IPS DF 6.9 (cell line): Measurements from ENCODE around the gene DDX31.
"Not testable (repeated sequence)": the region's sequence is repeated elsewhere in the genome, so short reads cannot be mapped to it uniquely, and the experiment has no call there.

Source experiments
- DNase-seq: peaks from one replicate; pipeline ENCODE4 v3.0.0-alpha.2; 2013; ENCODE audit warnings: low read depth, low spot score
- H3K27ac ChIP-seq: one replicate; pipeline ENCODE4 v1.5.1; 2013; ENCODE audit warnings: low read length, control low read depth
- H3K27me3 ChIP-seq: 2 replicates; pipeline ENCODE4 v1.6.1; 2013; ENCODE audit warnings: mild to moderate bottlenecking, low read length; ENCODE audit not compliant: control insufficient read depth, insufficient read depth
- H3K36me3 ChIP-seq: 2 replicates; pipeline ENCODE4 v1.6.1; 2013; ENCODE audit warnings: low read length; ENCODE audit not compliant: control insufficient read depth, insufficient read depth
- H3K4me1 ChIP-seq: 2 replicates; pipeline ENCODE4 v1.6.1; 2013; ENCODE audit warnings: low read length; ENCODE audit not compliant: control insufficient read depth, insufficient read depth
- H3K4me3 ChIP-seq: 2 replicates; pipeline ENCODE4 v1.5.1; 2013; ENCODE audit warnings: mild to moderate bottlenecking, low read length
- H3K9me3 ChIP-seq: 2 replicates; pipeline ENCODE4 v1.6.1; 2013; ENCODE audit warnings: low read length, inconsistent platforms; ENCODE audit not compliant: control insufficient read depth, insufficient read depth
- WGBS: extraction: QIAGEN DNeasy Blood & Tissue Kit; methylation state at CpG from one replicate; pipeline ENCODE4 v1.1.7; 2013; ENCODE audit warnings: mixed read lengths, missing lambda C conversion rate; ENCODE audit not compliant: insufficient read length, insufficient coverage; 5-methylcytosine and 5-hydroxymethylcytosine counted together

DDX31 gene

GRCh38 chr9:132669698-132670456 is at the start of gene DDX31:
Gene DDX31 (minus strand): TSS chr9:132669983. CDS start chr9:132669934, 49 bp downstream.
- no peaks in the 10 kb centered on the region for H3K36me3 ChIP-seq
- no peaks in the 10 kb centered on the region for H3K27me3 ChIP-seq
- H3K4me1 ChIP-seq, result no peaks in the 10 kb centered on the region; the same call in 1 of the 2 replicates
- no peak for DNase-seq
- H3K9me3 ChIP-seq, result no peaks in the 10 kb centered on the region
- no CpG with 5 or more reads among the region's 77 CpGs for WGBS
- H3K4me3 ChIP-seq, result peak within 1 kb of the TSS; percentile 94
- no peak within 1 kb of the TSS for H3K27ac ChIP-seq

- not testable (repeated sequence) for H3K36me3 ChIP-seq, H3K27me3 ChIP-seq, H3K9me3 ChIP-seq, H3K4me1 ChIP-seq, DNase-seq, H3K27ac ChIP-seq, H3K4me3 ChIP-seq
- WGBS, result no CpG with 5 or more reads among the region's 8 CpGs
These were observed 48.7 kb upstream of the DDX31 start for GRCh38 chr9:132718381-132718928.

- Histone ChIP-seq H3K4me3 (no peak overlapping the region), H3K9me3 (no peaks in the 10 kb centered on the region), H3K27ac (no peak overlapping the region), H3K4me1 (no peaks in the 10 kb centered on the region), H3K36me3 (no peaks in the 10 kb centered on the region), H3K27me3 (no peaks in the 10 kb centered on the region)
- no peak for DNase-seq
- no CpG with 5 or more reads among the region's 13 CpGs for WGBS
These were observed 47.7 kb upstream of the DDX31 start for GRCh38 chr9:132717326-132717945.

- H3K36me3 ChIP-seq, result no peaks in the 10 kb centered on the region
- H3K4me3 ChIP-seq, result no peak overlapping the region
- H3K4me1 ChIP-seq, result no peaks in the 10 kb centered on the region
- H3K9me3 ChIP-seq, result no peaks in the 10 kb centered on the region
- DNase-seq, result no peak
- no peaks in the 10 kb centered on the region for H3K27me3 ChIP-seq
- WGBS, result no CpG with 5 or more reads among the region's 4 CpGs
- no peak overlapping the region for H3K27ac ChIP-seq
These were observed 46.2 kb upstream of the DDX31 start for GRCh38 chr9:132716007-132716406.

- Histone ChIP-seq H3K9me3 (no peaks in the 10 kb centered on the region), H3K4me3 (no peak overlapping the region), H3K4me1 (no peaks in the 10 kb centered on the region), H3K36me3 (no peaks in the 10 kb centered on the region), H3K27ac (no peak overlapping the region), H3K27me3 (no peaks in the 10 kb centered on the region)
- no peak for DNase-seq
- no CpG with 5 or more reads among the region's 5 CpGs for WGBS
These were observed 43.0 kb upstream of the DDX31 start for GRCh38 chr9:132712753-132713152.

GRCh38 chr9:132711846-132712245 is 42.1 kb upstream of the DDX31 start:
- DNase-seq, result no peak
- no peaks in the 10 kb centered on the region for H3K27me3 ChIP-seq
- WGBS, result no CpG with 5 or more reads among the region's 3 CpGs
- no peak overlapping the region for H3K27ac ChIP-seq
- H3K4me1 ChIP-seq, result no peaks in the 10 kb centered on the region
- H3K9me3 ChIP-seq, result no peaks in the 10 kb centered on the region
- no peaks in the 10 kb centered on the region for H3K36me3 ChIP-seq
- no peak overlapping the region for H3K4me3 ChIP-seq

- H3K9me3 ChIP-seq, H3K27ac ChIP-seq, H3K4me1 ChIP-seq, DNase-seq, H3K4me3 ChIP-seq, H3K36me3 ChIP-seq, H3K27me3 ChIP-seq: not testable (repeated sequence)
- WGBS, result no CpG with 5 or more reads among the region's 5 CpGs
These were observed 41.4 kb upstream of the DDX31 start for GRCh38 chr9:132711152-132711551.

GRCh38 chr9:132710333-132710732 is 40.5 kb upstream of the DDX31 start:
- H3K36me3 ChIP-seq, result no peaks in the 10 kb centered on the region
- no CpG with 5 or more reads among the region's 6 CpGs for WGBS
- no peak overlapping the region for H3K27ac ChIP-seq
- no peaks in the 10 kb centered on the region for H3K4me1 ChIP-seq
- no peaks in the 10 kb centered on the region for H3K9me3 ChIP-seq
- no peaks in the 10 kb centered on the region for H3K27me3 ChIP-seq
- no peak for DNase-seq
- H3K4me3 ChIP-seq, result no peak overlapping the region

GRCh38 chr9:132708769-132709430 is 39.1 kb upstream of the DDX31 start:
- no peaks in the 10 kb centered on the region for H3K36me3 ChIP-seq

GRCh38 chr9:132708239-132708638 is 38.5 kb upstream of the DDX31 start:
- WGBS, result no CpG with 5 or more reads among the region's 8 CpGs
- Histone ChIP-seq H3K9me3 (no peaks in the 10 kb centered on the region), H3K4me3 (no peak overlapping the region), H3K27me3 (no peaks in the 10 kb centered on the region), H3K27ac (no peak overlapping the region), H3K4me1 (no peaks in the 10 kb centered on the region), H3K36me3 (no peaks in the 10 kb centered on the region)
- no peak for DNase-seq

More at GRCh38 chr9:132708769-132709430, 39.1 kb upstream of the DDX31 start:
- Histone ChIP-seq H3K27ac (no peak overlapping the region), H3K4me3 (no peak overlapping the region), H3K9me3 (no peaks in the 10 kb centered on the region), H3K27me3 (no peaks in the 10 kb centered on the region), H3K4me1 (no peaks in the 10 kb centered on the region)
- WGBS, result no CpG with 5 or more reads among the region's 23 CpGs
- no peak for DNase-seq
